ENCODE data around the gene GJC2. TPM values are rescaled to one million over a fixed set of nuclear protein-coding genes. Genes with fewer than 3 reads are reported as not detected.

The GJC2 gene
- 0.92 TPM for total RNA-seq

GRCh38 chr1:228149406-228150119, at the start of gene GJC2:
Gene GJC2, plus strand, starts transcription at chr1:228149930. Its CDS starts 7,829 bp downstream, at chr1:228157759.

GRCh38 chr1:228102791-228103620, 46.7 kb upstream of the GJC2 start, which contains the start of gene C1orf35:
Gene C1orf35, minus strand, starts transcription at chr1:228103325. Its CDS starts 98 bp downstream, at chr1:228103227.

GRCh38 chr1:228109073-228109961, 40.4 kb upstream of the GJC2 start, which contains the start of gene MRPL55:
Gene MRPL55, minus strand, starts transcription at chr1:228109299. Its CDS starts 1,039 bp downstream, at chr1:228108260.

GRCh38 chr1:228139931-228140723, 9.6 kb upstream of the GJC2 start, which contains the start of gene GUK1:
Gene GUK1, plus strand, starts transcription at chr1:228140279. Its CDS starts 24 bp downstream, at chr1:228140303.

GRCh38 chr1:228165372-228166169, 15.8 kb downstream of the GJC2 start, which contains the start of gene IBA57:
Gene IBA57, plus strand, starts transcription at chr1:228165804. Its CDS starts 13 bp downstream, at chr1:228165817.

GRCh38 chr1:228207851-228208821, 58.4 kb downstream of the GJC2 start, which contains the start of gene OBSCN:
Gene OBSCN, plus strand, starts transcription at chr1:228208044. Its CDS starts 3,740 bp downstream, at chr1:228211784.

Small RNA genes within 50 kb of the gene (small RNA-seq; reads per million reads assigned to genes)
- gene AL359510.1: not detected

Other genes with a start within 250 kb of the GJC2 start
- gene WNT9A, start 202.0 kb upstream of the GJC2 start, total RNA-seq: 2.8 TPM
- gene WNT3A, start 142.9 kb upstream of the GJC2 start, total RNA-seq: not detected
- 184 TPM for gene ARF1, start 67.2 kb upstream of the GJC2 start, total RNA-seq
- 6.5 TPM for gene C1orf35, start 46.6 kb upstream of the GJC2 start, total RNA-seq
- gene MRPL55, start 40.6 kb upstream of the GJC2 start, total RNA-seq: 35.8 TPM
- gene GUK1, start 9.7 kb upstream of the GJC2 start, total RNA-seq: 160 TPM
- gene IBA57, start 15.9 kb downstream of the GJC2 start, total RNA-seq: 5.5 TPM
- 30.2 TPM for gene OBSCN, start 58.1 kb downstream of the GJC2 start, total RNA-seq